GM10266 (cell line): Measurements from ENCODE around the gene RDH5.

ENCODE experiments used
- DNase-seq: peaks from one replicate; pipeline ENCODE4 v3.0.0; 2012; ENCODE audit errors: extremely low spot score
- TF ChIP-seq, protein P1 (sequence below): IDR thresholded peaks from 2 replicates; pipeline ENCODE4 v1.5.1; 2012; ENCODE audit warnings: mild to moderate bottlenecking, low read depth; ENCODE audit not compliant: control insufficient read depth, insufficient read depth; ENCODE audit errors: missing control alignments

RDH5 gene, protein sequence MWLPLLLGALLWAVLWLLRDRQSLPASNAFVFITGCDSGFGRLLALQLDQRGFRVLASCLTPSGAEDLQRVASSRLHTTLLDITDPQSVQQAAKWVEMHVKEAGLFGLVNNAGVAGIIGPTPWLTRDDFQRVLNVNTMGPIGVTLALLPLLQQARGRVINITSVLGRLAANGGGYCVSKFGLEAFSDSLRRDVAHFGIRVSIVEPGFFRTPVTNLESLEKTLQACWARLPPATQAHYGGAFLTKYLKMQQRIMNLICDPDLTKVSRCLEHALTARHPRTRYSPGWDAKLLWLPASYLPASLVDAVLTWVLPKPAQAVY

DNA sequence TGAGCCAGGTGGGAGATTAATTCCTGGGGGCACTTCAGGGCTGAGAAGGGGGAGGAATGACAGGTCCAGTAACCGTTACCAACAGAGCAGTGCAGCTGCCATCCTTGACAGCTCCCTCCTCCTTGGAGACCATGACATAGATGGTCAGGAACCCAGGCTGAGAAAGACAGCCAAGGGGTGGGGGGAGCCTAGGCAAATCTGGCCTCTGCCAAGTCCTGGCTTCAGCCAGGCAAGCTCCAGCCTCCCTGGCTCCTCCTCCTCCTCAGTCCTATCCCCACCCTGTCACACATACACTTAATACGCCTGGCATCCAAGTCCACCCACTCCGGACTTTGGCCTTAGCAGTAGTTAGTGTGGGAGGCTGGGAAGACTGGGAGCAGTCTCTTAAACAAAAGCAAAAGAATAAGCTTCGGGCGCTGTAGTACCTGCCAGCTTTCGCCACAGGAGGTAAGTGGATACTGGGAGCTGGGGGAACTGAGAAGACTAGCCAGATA, at the start of gene RDH5:
Gene RDH5, plus strand, starts transcription at position 323 of the 494 bp plus-strand sequence. CDS start 792 bp downstream, outside the sequence.
- TF ChIP-seq, protein P1, sequence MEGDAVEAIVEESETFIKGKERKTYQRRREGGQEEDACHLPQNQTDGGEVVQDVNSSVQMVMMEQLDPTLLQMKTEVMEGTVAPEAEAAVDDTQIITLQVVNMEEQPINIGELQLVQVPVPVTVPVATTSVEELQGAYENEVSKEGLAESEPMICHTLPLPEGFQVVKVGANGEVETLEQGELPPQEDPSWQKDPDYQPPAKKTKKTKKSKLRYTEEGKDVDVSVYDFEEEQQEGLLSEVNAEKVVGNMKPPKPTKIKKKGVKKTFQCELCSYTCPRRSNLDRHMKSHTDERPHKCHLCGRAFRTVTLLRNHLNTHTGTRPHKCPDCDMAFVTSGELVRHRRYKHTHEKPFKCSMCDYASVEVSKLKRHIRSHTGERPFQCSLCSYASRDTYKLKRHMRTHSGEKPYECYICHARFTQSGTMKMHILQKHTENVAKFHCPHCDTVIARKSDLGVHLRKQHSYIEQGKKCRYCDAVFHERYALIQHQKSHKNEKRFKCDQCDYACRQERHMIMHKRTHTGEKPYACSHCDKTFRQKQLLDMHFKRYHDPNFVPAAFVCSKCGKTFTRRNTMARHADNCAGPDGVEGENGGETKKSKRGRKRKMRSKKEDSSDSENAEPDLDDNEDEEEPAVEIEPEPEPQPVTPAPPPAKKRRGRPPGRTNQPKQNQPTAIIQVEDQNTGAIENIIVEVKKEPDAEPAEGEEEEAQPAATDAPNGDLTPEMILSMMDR, result no peak
- no peak for DNase-seq

- TF ChIP-seq, protein P1, result no peak
- DNase-seq, result no peak
Observed at GRCh38 chr12:55671746-55672145, 48.4 kb upstream of the RDH5 start.

DNA sequence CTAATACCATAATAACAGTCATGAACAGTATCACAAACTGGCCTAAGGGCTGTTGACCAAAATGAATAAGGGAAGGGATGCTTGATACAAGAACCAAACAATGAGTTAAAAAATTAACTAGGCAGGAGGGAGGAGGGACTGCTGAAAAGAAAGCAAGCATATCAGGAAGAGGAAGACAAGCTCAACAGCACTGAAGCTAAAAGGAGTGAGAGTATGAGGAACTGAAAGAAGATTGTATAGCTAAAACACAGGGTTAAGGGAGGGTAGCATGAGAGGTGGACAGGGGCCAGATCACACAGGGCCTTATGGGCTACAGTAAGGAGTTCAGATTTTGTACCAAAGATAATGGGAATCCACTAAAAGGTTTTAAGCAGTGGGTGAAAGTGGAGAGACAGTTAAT, 46.6 kb upstream of the RDH5 start:
- TF ChIP-seq, protein P1, result no peak
- peak; percentile 59 for DNase-seq

DNA sequence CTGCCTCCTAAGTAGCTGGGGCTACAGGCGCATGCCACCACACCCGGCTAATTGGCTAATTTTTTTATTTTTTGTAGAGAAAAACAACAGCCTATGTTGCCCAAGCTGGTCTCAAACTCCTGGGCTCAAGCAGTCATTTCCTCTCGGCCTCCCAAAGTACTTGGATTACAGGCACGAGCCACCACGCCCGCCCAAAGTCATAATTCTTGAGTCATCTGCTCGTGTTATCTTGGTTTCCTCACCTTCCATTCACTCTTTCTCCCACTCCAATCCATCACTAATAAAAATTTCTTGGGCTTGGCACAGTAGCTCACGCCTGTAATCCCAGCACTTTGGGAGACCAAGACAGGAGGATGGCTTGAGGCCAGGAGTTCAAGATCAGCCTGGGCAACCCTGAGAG, 44.5 kb upstream of the RDH5 start:
- TF ChIP-seq, protein P1, result no peak
- no peak for DNase-seq

- no peak for DNase-seq
- TF ChIP-seq, protein P1, result no peak
Observed at GRCh38 chr12:55676707-55677106, 43.5 kb upstream of the RDH5 start.

- TF ChIP-seq, protein P1, result no peak
- DNase-seq, result no peak
Observed at GRCh38 chr12:55679691-55680090, 40.5 kb upstream of the RDH5 start.
